Stimulated activated CD4-positive, alpha-beta T cell treated with anti-CD3 and anti-CD28 coated beads, Interleukin-15, amount 100 ng/mL, for 24 hours (primary cell): ENCODE measurements around the gene MTERF2.

Experiments
- DNase-seq: peaks from one replicate; pipeline ENCODE4 v3.0.0-alpha.2; 2020

Gene MTERF2

GRCh38 chr12:106987846-106988245, 900 bp upstream of the MTERF2 start:
- DNase-seq, result no peak

- DNase-seq, result no peak
These were observed 811 bp downstream of the MTERF2 start for GRCh38 chr12:106986135-106986534.

- no peak for DNase-seq
These were observed 1.5 kb downstream of the MTERF2 start for GRCh38 chr12:106985479-106985878.

GRCh38 chr12:106984588-106985137, 2.3 kb downstream of the MTERF2 start:
- peak; percentile 16 for DNase-seq

GRCh38 chr12:106982229-106982628, 4.7 kb downstream of the MTERF2 start:
- no peak for DNase-seq

GRCh38 chr12:106981788-106982187, 5.2 kb downstream of the MTERF2 start:
- no peak for DNase-seq

- no peak for DNase-seq
These were observed 6.0 kb downstream of the MTERF2 start for GRCh38 chr12:106980944-106981343.

GRCh38 chr12:106978035-106978800, 8.7 kb downstream of the MTERF2 start:
- DNase-seq, result no peak

- no peak for DNase-seq
These were observed 10.3 kb downstream of the MTERF2 start for GRCh38 chr12:106976668-106977067.

- DNase-seq, result no peak
These were observed 10.8 kb downstream of the MTERF2 start for GRCh38 chr12:106975993-106976658.

- no peak for DNase-seq
These were observed 11.8 kb downstream of the MTERF2 start for GRCh38 chr12:106975098-106975497.

- no peak for DNase-seq
These were observed 12.4 kb downstream of the MTERF2 start for GRCh38 chr12:106974511-106974910.

GRCh38 chr12:106973545-106973944, 13.4 kb downstream of the MTERF2 start:
- DNase-seq, result no peak

GRCh38 chr12:106971065-106971464, 15.9 kb downstream of the MTERF2 start:
- DNase-seq, result no peak

GRCh38 chr12:106964526-106964925, 22.4 kb downstream of the MTERF2 start:
- no peak for DNase-seq

- no peak for DNase-seq
These were observed 24.7 kb downstream of the MTERF2 start for GRCh38 chr12:106962286-106962685.

- no peak for DNase-seq
These were observed 26.5 kb downstream of the MTERF2 start for GRCh38 chr12:106960443-106960842.

GRCh38 chr12:106957583-106957982, 29.4 kb downstream of the MTERF2 start:
- no peak for DNase-seq

- DNase-seq, result peak; percentile 74
These were observed 30.8 kb downstream of the MTERF2 start for GRCh38 chr12:106956048-106956578.

- DNase-seq, result peak; percentile 92
These were observed 31.4 kb downstream of the MTERF2 start, which contains the start of gene TMEM263 for GRCh38 chr12:106955377-106956047. TMEM263 (plus strand) TSS chr12:106955907; CDS start chr12:106967117, 11,210 bp downstream.

GRCh38 chr12:106954462-106955376, 32.2 kb downstream of the MTERF2 start:
- DNase-seq, result peak; percentile 17
